Measurements from ENCODE around the gene TXNRD2. TPM values are rescaled to one million over a fixed set of nuclear protein-coding genes. Genes with fewer than 3 reads are reported as not detected.

TXNRD2 gene
- total RNA-seq, 1 donor from 2014 or later: 6.4 TPM

DNA sequence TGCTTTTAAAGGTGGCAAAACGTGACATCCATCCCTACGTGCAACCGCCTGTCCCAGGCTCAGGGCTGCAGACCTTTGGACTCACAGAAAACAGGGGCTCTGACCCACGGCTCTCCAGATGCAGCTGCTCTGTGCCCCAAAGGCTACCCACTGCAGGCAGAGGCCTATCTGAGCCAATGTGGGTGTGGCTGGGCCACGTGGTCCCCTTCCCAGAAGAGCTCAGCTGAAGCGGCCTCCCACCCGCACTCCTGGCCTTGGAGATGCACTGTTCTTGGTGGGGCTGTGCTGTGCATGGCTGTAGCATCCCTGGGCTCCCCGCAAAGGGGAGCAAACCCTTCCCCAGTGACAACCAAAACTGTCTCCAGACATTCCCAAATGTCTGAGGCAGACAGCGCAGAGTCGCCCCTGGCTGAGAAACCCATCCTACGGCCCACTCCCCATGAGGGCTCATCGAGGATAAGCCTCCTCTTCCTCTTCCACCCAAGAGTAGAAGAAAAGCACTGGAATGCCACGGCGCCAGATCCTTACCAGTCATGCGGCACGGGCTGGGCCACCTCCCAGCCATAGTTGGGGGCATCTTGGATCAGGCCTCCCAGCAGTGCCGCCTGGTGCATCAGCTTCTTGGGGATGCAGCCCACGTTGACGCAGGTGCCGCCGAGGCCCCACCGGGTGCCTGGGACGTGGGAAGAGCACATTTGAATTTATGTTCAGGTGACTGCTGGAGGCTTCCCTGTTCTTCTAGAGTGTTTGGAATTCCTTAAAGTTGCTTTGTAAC lies 23.1 kb downstream of the TXNRD2 start:
- Mint-ChIP-seq H3K27me3 (ENCODE audit: unreplicated experiment) (peaks cover 6% of the 10 kb centered on the region), H3K36me3 (ENCODE audit: unreplicated experiment) (peaks cover 5% of the 10 kb centered on the region), H3K4me1 (ENCODE audit: low read depth, unreplicated experiment) (no peaks in the 10 kb centered on the region), H3K4me3 (ENCODE audit: unreplicated experiment) (no peak overlapping the region), H3K27ac (ENCODE audit: unreplicated experiment) (no peak overlapping the region), H3K9me3 (ENCODE audit: unreplicated experiment) (no peaks in the 10 kb centered on the region)
- DNase-seq: no peak
- TF ChIP-seq, protein P1, sequence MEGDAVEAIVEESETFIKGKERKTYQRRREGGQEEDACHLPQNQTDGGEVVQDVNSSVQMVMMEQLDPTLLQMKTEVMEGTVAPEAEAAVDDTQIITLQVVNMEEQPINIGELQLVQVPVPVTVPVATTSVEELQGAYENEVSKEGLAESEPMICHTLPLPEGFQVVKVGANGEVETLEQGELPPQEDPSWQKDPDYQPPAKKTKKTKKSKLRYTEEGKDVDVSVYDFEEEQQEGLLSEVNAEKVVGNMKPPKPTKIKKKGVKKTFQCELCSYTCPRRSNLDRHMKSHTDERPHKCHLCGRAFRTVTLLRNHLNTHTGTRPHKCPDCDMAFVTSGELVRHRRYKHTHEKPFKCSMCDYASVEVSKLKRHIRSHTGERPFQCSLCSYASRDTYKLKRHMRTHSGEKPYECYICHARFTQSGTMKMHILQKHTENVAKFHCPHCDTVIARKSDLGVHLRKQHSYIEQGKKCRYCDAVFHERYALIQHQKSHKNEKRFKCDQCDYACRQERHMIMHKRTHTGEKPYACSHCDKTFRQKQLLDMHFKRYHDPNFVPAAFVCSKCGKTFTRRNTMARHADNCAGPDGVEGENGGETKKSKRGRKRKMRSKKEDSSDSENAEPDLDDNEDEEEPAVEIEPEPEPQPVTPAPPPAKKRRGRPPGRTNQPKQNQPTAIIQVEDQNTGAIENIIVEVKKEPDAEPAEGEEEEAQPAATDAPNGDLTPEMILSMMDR (IDR thresholded peaks at IDR 0.05; ENCODE audit: partially characterized antibody, unreplicated experiment): no peak

DNA sequence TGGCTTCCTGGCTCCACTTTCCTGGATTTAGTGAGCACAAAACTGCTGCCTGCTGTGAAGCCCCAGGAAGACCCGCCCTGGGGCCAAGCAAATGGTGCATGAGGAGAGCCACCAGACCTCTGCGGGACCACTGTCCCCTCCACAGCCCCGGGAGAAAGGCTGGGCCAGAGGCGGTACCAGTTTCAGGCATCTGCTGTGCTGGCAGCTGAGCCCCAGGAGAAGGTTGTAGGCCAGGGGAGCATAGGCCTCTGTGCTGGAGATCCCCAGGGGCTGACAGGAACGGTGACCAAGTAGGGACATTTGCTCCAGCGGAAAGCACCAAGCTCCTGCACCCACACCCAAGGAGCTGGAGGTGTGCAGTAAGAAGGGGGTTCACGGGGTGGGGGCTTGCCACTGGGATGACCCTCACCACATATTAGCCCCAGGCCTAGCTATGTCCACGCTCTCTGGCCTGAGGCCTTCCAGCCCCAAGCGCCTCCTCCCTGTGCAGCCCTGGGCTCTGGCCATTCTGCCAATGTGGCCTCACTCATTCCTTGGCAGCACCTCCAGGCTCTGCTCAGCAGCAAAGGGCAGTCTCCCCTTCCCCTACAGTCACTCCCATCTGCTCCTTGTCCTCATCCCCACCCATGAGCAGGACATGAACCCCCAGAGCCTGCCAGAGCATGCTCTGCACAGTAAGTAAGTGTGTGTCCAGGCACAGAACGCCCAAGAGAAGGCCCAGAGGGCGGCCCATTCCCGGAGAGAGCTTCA lies 24.1 kb downstream of the TXNRD2 start:
- Mint-ChIP-seq H3K9me3 (ENCODE audit: unreplicated experiment) (no peaks in the 10 kb centered on the region), H3K27me3 (ENCODE audit: unreplicated experiment) (peaks cover 6% of the 10 kb centered on the region), H3K27ac (ENCODE audit: unreplicated experiment) (no peak overlapping the region), H3K4me3 (ENCODE audit: unreplicated experiment) (no peak overlapping the region), H3K36me3 (ENCODE audit: unreplicated experiment) (peaks cover 6% of the 10 kb centered on the region), H3K4me1 (ENCODE audit: low read depth, unreplicated experiment) (no peaks in the 10 kb centered on the region)
- TF ChIP-seq, protein P1 (IDR thresholded peaks at IDR 0.05; ENCODE audit: partially characterized antibody, unreplicated experiment): no peak
- DNase-seq: no peak

DNA sequence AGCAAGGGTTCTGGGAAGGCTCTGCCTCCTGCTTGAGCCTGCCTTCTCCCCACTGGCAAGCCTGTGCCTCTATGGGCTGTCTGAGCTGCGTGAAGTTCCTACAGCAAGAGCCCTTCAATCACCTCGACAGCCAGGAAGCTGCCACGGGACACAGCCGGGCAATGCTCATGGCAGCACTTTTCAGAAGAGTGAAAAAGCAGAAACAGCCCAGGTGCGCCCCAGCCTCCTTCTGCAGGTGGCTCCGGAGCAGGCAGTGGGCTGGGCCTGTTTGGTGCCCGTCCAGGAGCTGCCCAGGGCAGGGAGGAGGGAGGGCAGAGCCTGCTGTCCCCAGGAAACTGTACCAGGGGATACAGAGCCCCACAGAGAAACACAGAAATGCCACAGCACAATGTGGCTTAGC lies 24.7 kb downstream of the TXNRD2 start:
- peaks cover 6% of the 10 kb centered on the region for H3K27me3 Mint-ChIP-seq (ENCODE audit: unreplicated experiment)
- H3K27ac Mint-ChIP-seq (ENCODE audit: unreplicated experiment): no peak overlapping the region
- no peaks in the 10 kb centered on the region for H3K4me1 Mint-ChIP-seq (ENCODE audit: low read depth, unreplicated experiment)
- H3K4me3 Mint-ChIP-seq (ENCODE audit: unreplicated experiment): no peak overlapping the region
- no peak for DNase-seq
- peaks cover 6% of the 10 kb centered on the region for H3K36me3 Mint-ChIP-seq (ENCODE audit: unreplicated experiment)
- H3K9me3 Mint-ChIP-seq (ENCODE audit: unreplicated experiment): no peaks in the 10 kb centered on the region
- TF ChIP-seq, protein P1 (IDR thresholded peaks at IDR 0.05; ENCODE audit: partially characterized antibody, unreplicated experiment): no peak

DNA sequence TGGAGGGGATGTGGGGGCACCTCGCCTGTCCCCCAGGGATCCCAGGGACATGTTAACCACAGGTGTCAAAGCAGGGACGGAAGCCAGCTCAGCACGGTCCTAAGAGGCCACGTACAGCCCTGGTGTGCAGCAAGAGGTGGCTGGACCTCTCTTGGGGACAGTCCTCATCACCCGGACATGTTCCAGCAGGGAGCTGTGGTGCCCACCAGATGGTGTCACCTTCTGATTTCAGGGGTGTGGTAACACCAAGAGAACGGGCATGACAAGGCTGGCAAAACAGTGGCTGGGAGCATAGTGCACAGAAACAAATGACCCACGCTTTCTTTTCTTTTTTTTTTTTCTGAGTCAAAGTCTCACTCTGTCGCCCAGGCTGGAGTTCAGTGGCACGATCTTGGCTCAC lies 25.6 kb downstream of the TXNRD2 start:
- TF ChIP-seq, protein P1 (IDR thresholded peaks at IDR 0.05; ENCODE audit: partially characterized antibody, unreplicated experiment): no peak
- DNase-seq: no peak
- no peak overlapping the region for H3K4me3 Mint-ChIP-seq (ENCODE audit: unreplicated experiment)
- peaks cover 6% of the 10 kb centered on the region for H3K27me3 Mint-ChIP-seq (ENCODE audit: unreplicated experiment)
- H3K27ac Mint-ChIP-seq (ENCODE audit: unreplicated experiment): no peak overlapping the region
- H3K9me3 Mint-ChIP-seq (ENCODE audit: unreplicated experiment): no peaks in the 10 kb centered on the region
- H3K36me3 Mint-ChIP-seq (ENCODE audit: unreplicated experiment): peaks cover 6% of the 10 kb centered on the region
- H3K4me1 Mint-ChIP-seq (ENCODE audit: low read depth, unreplicated experiment): no peaks in the 10 kb centered on the region

Data from glutamatergic neuron (in vitro differentiated cells).